Activated CD4-positive, alpha-beta T cell treated with anti-CD3 and anti-CD28 coated beads, Interleukin-2, Interleukin-6, amounts not matched to agents 100 ng/mL and 50 ng/mL, durations not matched to agents 16 hours and 8 hours (primary cell): ENCODE data around the gene TFG.
A peak's percentile ranks its signal among the peaks of the same experiment; 100 is the strongest.
"Not testable (repeated sequence)": the region's sequence is repeated elsewhere in the genome, so short reads cannot be mapped to it uniquely, and the experiment has no call there.

ENCODE experiments used
- DNase-seq: peaks from one replicate; pipeline ENCODE4 v3.0.0-alpha.2; 2020

The TFG gene

DNA sequence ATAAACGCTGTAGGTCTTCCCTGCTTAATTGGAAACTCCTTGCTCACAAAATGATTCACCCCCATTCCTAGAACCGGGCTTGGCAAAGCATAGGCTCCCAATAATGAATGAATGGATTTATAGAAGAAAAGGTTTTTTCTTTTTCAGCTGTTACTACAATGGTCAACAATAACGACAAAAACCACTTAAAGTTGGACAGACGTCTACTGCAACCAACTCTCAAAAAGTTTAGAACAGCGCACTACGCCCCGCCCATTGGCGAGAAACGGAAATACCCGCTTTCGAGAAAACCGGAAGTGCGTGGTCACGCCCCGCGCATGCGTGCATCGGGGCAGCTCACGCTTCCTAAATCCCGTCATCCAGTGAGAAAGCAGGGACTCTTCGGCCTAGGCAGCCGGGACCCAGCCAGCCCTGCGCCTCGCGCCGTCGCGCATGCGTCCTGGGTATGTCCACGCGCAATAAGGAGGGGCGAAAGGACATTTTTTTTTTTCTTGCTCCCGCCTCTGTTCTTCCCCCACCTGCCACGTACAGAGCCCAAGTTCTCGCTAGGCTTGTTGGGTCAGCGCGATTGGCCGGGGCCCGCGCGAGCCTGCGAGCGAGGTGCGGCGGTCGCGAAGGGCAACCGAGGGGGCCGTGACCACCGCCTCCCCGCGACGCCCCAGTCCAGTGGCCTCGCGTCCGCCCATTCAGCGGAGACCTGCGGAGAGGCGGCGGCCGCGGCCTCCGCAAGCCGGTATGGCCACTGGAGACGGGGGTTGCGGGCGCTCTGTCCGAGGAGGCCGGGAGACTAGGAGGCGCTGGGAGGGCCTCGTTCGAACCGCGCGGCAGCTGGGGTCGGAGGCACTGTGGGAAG is at the start of gene TFG:
Gene TFG, plus strand, starts transcription at position 506 of the 853 bp plus-strand sequence. CDS start 4,192 bp downstream, outside the sequence.
- DNase-seq: peak; percentile 99

DNA sequence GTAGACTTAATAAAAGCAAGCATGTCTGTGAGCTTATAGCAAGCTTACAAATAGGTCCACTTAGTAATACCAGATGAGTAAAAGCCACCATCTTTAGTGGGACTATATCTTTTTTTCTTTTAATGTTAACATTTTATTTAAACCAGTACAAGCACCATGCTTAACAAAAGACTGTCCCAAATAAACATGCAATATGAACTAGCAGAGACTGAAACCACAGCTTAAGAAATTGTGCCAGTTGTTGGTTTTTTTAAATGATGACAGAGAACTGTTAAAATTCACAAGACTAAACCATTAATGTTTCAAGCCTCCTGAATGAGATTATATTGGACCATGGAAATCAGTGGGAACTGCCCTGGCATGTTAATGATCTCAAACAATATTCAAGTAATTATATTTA is 48.0 kb upstream of the TFG start:
- DNase-seq: not testable (repeated sequence)

DNA sequence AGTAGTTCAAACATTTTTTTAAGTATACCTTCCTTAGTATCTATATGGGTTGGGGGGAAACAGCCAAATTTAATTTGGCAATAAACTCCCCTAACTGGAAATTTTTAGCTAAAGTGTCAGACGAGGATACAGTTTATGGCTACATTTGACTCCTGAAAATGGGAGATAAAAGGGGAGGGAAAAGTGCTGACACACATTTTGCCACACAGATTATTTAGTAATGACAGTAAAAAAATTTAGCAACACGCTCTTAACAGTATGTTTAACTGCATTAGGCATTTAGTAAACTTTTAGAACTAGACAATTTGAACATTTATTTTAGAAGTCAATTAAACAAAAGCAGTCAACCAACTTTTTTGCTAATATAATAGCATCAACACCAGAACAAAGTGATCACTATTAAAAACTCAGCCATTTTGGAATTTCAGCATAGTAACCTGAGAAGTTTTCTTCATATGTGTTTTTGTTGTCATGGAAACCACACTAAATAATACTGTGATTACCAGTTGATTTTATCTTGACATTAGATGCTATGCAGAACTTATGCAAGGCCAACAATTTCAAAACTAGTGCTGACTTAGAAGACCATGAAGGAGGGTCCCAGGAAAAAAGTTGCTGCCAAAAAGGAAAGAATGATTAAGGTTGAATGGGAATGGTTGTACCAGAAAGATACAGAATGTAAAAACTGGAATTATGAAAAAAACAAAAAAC is 47.0 kb upstream of the TFG start:
- no peak for DNase-seq

DNA sequence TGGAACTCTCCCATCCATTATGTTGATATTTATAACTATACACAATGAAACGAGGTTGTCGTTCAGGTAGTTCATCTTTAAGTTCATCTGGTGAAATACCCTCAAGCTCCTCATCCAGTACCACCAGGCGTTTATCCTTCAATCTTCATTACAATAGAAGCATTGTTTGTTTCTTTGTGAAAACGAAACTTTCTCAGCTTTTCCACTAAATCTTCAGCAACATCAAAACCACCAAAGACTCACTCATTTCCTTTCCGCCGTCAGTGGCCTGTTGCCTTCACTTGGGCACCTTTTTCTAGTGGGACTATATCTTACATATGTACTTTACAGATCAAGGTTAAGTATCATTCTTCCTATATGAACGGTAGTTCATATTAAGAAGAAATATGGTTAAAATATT is 44.1 kb upstream of the TFG start:
- peak; percentile 72 for DNase-seq

DNA sequence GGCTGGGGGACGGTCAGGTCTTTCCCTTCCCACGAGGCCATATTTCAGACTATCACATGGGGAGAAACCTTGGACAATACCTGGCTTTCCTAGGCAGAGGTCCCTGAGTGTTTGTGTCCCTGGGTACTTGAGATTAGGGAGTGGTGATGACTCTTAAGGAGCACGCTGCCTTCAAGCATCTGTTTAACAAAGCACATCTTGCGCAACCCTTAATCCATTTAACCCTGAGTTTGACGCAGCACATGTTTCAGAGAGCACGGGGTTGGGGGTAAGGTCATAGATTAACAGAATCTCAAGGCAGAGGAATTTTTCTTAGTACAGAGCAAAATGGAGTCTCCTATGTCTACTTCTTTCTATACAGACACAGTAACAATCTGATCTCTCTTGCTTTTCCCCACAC is 42.6 kb upstream of the TFG start:
- not testable (repeated sequence) for DNase-seq

DNA sequence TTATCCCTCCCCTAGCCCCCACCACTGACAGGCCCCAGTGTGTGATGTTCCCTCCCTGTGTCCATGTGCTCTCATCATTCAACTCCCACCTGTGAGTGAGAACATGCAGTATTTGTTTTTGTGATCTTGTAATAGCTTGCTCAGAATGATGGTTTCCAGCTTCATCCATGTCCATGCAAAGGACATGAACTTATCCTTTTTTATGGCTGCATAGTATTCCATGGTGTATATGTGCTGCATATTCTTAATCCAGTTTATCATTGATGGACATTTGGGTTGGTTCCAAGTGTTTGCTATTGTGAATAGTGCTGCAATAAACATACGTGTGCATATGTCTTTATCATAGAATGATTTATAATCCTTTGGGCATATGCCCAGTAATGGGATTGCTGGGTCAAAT is 42.0 kb upstream of the TFG start:
- DNase-seq: not testable (repeated sequence)

DNA sequence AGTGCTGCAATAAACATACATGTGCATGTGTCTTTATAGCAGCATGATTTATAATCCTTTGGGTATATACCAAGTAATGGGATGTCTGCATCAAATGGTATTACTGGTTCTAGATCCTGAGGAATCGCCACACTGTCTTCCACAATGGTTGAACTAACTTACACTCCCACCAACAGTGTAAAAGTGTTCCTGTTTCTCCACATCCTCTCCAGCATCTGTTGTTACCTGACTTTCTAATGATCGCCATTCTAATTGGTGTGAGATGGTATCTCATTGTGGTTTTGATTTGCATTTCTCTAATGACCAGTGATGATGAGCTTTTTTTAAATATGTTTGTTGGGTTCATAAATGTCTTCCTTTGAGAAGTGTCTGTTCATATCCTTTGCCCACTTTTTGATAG is 38.3 kb upstream of the TFG start:
- DNase-seq: not testable (repeated sequence)

DNA sequence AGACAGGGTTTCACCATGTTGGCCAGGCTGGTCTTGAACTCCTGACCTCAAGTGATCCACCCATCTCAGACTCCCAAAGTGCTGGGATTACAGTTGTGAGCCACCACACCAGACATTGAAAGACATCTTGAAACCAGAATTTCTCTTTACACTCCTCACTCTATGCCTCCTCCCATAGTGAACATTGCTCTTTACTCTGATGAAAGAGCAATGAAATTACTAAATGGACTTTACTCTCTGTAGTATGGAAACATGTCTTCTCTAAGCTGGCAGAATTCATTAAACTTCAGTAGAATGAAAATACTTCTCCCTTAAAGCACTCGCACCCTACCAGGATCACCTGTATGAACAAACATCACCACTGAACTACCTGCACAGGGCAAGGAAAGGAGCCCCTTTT is 27.8 kb upstream of the TFG start:
- DNase-seq: no peak

DNA sequence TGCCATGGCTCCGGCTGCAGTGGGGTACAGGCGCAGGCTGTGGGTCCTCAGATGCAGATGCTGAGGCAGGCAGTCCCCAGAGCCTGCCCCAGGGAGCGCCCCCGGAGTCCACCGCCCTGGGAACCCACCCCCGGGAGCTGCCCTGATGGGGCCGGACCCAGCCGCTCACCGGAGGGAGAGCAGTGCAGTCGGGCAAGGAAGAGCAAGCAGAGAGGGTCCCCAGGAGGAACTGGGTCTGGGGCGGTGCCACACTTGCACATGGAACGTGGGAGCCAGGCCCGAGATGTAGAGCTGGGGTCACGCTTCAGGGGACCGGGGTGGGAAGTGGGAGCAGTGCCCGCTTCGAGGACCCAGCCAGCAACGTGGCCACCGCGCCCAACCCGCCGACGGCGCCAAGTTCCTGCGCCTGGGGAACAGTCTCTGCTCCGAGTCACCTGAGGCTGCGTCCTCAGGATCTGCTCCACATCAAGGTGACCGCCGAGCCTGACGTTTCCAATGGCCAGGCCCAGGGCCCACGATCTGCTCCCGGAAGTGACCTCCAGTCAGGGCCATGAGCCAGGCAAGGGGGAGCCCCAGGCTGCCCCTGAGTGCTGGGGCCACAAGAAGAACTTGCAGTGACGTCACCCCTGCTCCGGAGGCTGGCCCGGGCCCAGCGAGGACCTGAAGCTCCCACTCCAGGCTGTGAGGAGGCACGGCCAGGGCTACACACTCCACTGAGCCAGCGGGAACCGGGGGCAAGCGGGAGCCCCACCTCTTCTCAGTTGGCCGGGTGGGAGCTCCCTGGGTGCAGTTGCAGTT is 27.0 kb upstream of the TFG start:
- no peak for DNase-seq

DNA sequence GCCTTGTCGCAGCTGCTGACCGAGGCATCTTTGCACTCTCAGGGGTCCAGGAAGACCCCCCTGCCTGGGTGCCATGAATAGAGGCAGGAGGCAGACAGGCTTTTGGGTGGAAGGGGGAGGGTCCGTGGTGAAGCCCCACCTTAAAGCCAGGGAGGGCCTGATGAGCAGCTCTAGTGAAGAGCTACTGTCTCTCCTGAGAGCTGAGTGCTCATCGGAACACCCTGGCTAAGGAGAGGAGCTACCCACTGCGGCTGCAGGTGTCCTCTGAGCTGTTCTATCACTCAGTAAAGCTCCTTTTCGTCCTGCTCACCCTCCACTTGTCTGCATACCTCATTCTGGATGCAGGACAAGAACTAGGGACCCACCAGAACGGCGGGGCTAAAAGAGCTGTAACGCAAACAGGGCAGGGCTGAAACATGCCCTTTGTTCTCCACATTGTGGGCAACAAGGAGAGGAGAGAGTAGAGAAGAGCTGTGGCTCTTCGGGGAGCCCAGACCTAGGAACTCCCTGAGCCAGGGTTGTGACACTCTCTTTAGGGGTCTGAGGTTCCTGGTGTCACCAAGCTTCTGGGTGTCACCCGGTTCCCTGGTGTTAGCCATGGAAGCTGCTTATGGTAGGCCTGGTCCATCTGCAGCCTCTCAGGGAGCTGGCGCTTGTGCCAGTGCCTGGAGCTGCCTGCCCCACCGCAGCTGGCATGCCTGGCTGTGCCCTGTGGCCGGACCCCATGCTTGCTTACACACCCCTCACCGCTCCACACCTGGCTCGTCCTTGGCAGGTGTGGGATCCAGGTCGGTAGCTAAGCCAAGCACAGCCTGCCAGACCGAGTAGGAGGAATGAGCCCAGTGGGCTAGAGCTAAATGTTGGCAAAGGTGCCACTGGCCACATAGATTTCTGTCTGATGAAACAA is 26.2 kb upstream of the TFG start:
- DNase-seq: no peak

DNA sequence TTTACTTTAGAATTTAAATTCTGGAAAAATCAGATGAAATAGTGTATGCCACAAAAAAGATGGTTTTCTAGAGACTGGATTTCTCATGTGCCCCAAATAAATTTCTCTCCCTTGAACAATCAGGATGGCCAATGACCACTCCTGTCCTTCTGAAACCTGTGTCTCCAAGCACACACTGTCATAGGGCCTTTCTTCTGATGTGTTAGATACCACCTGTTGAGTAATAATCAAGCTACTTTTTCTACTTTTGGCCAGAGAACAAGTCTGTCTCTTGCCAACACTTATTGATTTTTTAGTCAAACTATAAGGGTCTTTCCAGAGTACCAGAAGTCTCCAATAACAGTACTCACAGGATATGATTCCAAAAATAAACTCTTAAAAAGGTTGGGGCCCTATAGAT is 16.1 kb upstream of the TFG start:
- DNase-seq: no peak

DNA sequence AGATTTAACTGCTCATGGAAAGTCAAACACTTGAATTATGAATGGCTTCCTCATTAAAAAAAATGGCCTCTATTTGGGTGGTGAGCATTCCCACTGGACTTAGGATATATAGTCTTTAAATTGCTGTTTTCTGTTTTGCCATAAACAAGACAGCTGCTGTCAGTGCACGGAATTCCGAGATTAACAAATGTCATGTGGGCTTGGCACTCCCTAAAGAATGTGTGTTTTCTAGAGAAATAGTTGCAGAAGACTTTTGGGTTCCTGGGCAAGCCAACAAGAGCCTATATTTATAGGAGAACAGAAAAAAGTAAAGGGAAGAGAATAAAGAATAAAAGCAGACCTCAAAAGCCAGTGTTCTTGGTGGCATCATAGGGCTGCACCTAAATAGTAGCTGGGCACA is 13.6 kb upstream of the TFG start:
- DNase-seq: no peak

DNA sequence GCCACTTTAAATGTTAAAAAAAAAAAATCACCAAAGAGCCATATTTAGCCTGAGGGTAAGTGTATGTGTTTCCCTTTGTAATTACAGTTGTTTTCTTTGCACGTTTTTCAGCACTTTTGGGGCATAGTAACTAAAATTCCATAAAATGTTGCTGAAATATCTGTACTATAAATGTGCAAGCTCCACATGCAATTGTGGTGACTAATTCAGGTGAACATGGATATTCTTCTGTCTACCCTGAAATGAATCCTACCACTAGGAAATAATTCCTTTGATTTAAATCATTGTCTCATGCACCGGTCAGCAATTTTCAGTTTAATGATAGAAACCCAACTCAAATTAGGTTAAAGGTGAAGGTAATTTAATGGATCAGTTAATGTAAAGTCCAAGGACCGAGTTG is 13.1 kb upstream of the TFG start:
- no peak for DNase-seq

DNA sequence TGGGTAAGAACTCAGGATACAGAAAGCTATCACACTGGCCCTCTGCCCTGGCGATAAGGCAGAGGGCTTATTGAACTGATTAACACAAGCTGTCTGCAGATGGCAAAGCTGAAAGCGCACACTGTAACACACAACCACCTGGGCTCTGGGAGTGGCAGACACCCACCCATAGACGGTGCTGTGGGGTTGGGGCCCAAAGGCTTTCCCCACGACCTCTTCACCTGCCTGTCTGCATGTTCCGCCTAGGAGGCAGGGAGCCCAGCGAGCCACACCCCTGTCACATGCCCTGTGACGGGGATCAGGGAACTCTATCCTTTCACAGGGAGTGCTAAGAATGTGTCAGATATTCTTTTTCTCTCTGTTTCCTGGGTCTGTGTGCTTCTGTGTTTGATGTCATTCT is 12.1 kb upstream of the TFG start:
- DNase-seq: no peak

DNA sequence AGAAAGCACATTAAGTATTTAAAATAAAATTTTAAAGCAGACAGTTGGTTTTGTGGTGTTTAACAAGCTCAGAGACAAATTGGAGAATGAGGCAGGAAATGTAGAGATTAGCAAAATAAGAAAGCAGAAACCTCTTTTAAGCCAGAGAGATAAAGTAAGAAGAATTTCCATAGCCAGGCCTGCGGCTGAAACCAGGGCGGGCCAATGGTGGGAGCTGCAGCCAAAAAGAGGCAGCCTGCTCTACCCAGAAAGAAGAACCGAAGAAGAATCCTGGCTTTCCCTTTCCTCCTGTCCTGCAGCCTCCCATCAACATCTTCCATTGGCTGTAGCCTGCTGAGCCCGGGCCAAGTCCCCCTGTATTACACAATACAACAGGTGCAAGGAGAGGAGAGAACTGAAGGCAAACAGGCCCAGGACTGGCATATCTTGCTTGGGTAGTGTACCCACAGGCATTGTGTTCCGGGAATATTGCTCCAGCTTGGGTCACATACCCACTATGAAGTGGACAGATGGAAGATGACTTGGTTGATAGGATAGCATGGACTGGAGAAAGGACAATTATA is 11.5 kb upstream of the TFG start:
- DNase-seq: no peak

DNA sequence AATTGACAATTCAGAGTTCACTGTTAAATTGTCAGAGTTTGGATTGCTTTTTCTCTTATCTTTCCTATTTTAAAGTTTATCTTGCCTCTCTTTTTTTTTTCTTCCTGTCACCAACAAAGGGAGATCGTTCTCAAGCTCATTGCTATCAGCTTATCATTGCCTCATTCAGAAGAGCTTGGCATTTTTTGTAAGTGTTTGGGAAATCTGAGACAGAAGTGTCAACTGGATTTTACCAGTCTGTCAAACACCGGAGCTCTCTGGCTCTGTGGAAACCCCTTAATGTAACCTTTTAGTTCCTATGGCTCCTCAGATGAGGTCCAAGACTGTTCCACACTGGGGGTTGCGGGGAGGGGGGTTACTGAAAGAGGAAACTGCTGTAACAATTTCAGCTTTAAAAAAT is 10.6 kb upstream of the TFG start:
- no peak for DNase-seq

DNA sequence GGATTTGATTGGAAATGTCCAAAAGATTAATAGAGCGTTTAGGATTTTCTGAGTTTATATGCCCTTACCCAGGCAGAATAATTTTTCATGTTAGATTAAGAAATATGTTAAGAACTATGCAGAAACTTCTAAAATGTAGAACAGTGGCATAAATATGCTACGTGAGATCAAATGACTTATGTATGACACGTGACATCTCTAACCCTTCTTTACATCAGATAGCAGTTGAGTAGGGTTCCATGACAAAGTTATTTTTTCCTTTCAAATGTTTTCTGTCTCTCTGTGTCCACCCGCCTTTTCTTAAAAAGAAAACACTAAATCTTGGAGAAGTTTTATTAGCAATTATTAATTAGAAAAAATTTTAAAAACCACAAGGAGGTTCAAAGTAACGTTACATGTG is 8.6 kb upstream of the TFG start:
- DNase-seq: no peak

DNA sequence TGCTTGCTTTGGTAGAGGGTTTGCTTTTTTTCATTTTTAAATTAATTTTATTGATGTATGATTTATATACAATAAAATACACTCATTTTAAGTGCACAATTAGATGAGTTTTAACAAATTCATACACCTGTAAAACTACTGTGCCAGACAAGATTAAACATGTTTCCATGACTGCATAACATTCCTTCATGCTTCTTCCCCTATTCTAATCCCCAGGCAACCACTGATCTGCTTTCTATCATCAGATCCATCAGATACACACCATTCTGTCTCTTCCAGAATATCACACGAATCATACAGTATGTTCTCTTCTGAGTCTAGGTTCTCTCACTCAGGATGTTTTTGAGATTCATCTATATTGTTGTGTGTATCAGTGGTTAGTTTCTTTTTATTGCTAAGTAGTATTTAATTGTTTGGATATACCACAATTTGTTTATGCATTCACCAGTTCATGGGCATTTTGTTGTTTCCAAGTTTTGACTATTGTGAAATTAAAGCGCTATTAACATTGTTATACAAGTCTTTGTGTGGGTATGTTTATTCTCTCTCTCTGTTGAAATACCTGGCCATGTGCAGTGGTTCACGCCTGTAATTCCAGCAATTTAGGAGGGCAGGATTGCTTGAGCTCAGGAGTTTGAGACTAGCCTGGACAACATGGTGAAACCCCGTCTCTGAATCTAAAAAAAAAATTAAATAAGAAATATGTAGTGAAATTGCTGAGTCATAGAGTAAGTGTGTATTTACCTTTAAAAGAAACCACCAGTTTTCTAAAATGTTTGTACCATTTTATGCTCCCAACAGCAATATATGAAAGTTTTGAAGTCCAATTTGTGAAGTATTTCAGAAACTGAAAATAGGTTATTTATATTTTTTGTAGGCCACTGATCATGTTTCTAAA is 7.0 kb upstream of the TFG start:
- no peak for DNase-seq

DNA sequence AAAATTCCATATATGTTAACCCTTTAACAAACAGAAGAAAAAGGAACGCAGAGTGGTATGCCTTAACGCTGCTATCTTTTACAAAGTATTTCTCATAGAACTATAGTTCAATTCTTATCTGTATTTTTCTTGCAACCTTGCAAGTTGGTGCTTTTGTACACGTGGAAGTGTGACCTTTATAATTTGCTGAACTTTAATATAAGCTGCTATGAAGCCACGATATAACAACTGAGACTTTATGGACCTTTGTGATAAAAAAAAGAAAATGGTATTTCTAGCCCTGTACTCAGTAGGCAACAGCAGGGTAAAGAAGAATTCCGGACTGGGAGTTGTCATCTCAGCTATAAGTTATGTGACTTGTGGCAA is 6.3 kb upstream of the TFG start:
- no peak for DNase-seq

DNA sequence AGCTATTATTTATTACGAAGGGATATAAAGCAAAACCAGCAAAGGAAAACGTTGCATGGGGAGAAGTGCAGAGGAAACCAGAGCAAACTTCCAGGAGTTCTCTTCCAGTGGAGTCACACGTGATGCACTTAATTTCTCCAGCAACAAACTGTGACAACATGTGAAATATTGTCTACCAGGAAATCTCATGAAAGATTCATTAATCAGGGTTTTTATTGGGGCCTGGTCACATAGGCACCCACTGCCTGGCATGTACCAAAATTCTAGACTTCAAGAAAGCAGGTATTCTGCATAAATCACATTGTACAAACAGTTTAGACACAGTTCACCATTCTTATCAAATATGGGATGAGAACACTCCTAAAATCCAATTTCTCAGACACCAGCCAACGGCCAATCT is 5.4 kb upstream of the TFG start:
- no peak for DNase-seq

DNA sequence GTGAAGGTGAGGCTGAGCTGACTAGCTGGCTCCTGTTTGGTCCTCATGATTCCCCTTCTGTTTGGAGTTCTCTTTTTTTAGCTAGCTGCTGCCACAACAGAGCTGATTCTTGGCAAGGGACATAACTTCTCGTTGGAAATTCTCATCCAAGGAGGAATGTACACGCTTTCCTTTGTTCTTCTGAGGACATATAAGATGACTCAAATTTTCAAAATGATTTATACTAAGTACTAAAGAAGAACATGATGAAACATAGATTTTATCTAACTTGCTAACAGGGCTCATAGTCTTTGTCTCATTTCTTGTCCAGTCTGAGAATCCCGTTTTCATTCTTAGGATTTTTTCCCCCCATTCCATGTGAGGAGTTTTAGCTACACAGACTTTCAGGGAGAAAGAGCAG is 2.9 kb upstream of the TFG start:
- DNase-seq: no peak
